ENCODE data around the gene PNLIPRP1.

PNLIPRP1 gene

GRCh38 chr10:116596062-116596461, 5.3 kb downstream of the PNLIPRP1 start:
- no peak overlapping the region for H3K4me3 ChIP-seq (ENCODE audit: low read depth, low read length)
- in situ Hi-C loops (cut with HindIII; ENCODE audit: low sequenced_read_pairs): no loop called here
- no peak for DNase-seq (ENCODE audit: low read depth)
- no peak for TF ChIP-seq CTCF (IDR thresholded peaks at IDR 0.05; ENCODE audit: low read depth, low read length, missing control alignments)

DNA sequence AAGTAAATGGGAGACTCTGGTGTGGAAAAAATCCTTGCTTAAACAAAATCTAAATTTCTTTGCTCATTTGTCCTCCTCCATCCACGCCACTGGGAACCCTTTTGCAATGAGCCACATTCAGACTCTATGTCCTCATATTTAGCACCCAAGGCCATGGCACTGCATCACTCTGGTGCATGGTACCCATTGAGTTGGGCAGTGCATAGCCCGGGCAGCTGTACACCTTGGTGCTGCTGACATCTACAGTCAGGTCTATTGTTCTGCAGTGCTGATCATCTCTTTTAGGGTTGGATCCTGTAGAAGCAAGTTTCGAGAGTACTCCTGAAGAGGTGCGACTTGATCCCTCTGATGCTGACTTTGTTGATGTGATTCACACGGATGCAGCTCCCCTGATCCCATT, 6.8 kb downstream of the PNLIPRP1 start:
- in situ Hi-C loops (cut with HindIII; ENCODE audit: low sequenced_read_pairs): no loop called here
- no peak for TF ChIP-seq CTCF (IDR thresholded peaks at IDR 0.05; ENCODE audit: low read depth, low read length, missing control alignments)
- DNase-seq (ENCODE audit: low read depth): no peak

DNA sequence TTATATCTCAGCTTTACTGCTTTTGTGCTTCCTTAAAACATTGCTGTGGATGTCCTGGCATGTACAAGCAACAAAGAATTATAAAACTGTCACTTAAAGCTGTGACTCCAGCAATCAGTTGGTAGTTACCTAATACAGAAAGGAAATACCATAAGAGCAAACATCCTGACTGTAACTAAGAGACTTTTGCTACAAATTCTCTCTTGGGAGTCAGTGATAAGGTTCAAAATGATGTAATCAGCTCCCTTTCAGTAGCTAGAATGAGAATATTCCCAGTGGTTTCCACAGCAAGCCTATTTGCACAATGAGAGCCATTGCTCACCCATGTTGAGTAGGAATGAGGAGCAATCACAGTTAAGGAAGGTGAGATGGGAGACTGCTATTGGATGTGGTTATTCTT, 7.6 kb downstream of the PNLIPRP1 start:
- no peak overlapping the region for H3K4me3 ChIP-seq (ENCODE audit: low read depth, low read length)
- in situ Hi-C loops (cut with HindIII; ENCODE audit: low sequenced_read_pairs): no loop called here
- no peak for DNase-seq (ENCODE audit: low read depth)
- TF ChIP-seq CTCF (IDR thresholded peaks at IDR 0.05; ENCODE audit: low read depth, low read length, missing control alignments): no peak

More for the DNA sequence above, 6.8 kb downstream of the PNLIPRP1 start:
- H3K4me3 ChIP-seq (ENCODE audit: low read depth, low read length): no peak overlapping the region

- TF ChIP-seq CTCF (IDR thresholded peaks at IDR 0.05; ENCODE audit: low read depth, low read length, missing control alignments): no peak
- no peak for DNase-seq (ENCODE audit: low read depth)
- in situ Hi-C loops (cut with HindIII; ENCODE audit: low sequenced_read_pairs): no loop called here
- no peak overlapping the region for H3K4me3 ChIP-seq (ENCODE audit: low read depth, low read length)
Measured at GRCh38 chr10:116599991-116600390, 9.2 kb downstream of the PNLIPRP1 start.

DNA sequence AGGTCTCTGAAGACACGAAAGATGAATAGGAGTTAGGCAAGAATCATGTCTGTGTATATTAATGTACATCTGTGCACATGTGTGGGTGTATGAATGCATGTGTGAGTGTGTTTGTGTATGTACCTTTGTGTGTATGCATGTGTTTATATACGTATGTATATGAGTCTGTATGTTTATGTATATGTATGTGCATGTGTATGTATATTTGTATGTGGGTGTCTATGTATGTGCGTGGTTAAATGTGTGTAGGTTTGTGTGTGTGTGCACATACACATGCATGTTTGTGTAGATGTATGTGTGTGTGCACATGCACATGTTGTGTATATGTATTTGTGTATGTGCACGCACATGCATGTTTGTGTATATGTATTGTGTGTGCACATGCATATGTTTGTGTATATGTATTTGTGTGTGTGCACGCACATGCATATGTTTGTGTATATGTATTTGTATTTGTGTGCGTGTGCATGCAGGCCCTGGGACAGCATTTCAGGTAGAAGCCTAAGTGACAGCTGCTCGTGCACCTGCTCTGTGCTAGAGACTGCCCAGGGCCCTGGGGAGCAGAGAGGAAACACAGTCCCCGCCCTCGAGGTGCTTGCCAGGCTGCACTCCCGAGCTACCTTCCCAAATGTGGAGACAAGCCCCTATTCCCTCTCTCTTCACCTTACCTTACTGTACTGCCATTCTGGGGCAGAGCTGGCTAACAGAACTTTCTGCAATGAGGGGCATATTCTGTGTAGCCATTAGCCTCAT, 12.1 kb downstream of the PNLIPRP1 start:
- DNase-seq (ENCODE audit: low read depth): no peak
- TF ChIP-seq CTCF (IDR thresholded peaks at IDR 0.05; ENCODE audit: low read depth, low read length, missing control alignments): no peak
- H3K4me3 ChIP-seq (ENCODE audit: low read depth, low read length): no peak overlapping the region
- in situ Hi-C loops (cut with HindIII; ENCODE audit: low sequenced_read_pairs): no loop called here

GRCh38 chr10:116606061-116606483, 15.3 kb downstream of the PNLIPRP1 start:
- no peak overlapping the region for H3K4me3 ChIP-seq (ENCODE audit: low read depth, low read length)
- in situ Hi-C loops (cut with HindIII; ENCODE audit: low sequenced_read_pairs): no loop called here
- TF ChIP-seq CTCF (IDR thresholded peaks at IDR 0.05; ENCODE audit: low read depth, low read length, missing control alignments): no peak
- DNase-seq (ENCODE audit: low read depth): no peak

Measured in astrocyte of the cerebellum (primary cell).